Parathyroid adenoma (tissue), 2 donors: Measurements from ENCODE around the gene ABLIM2.

ENCODE experiments used
- H2AFZ ChIP-seq: fragments of 300-600 bp; sonication (generic); one replicate; pipeline ENCODE4 v1.7.0; 2017; ENCODE audit warnings: antibody characterized with exemption, mild to moderate bottlenecking
- H3K27ac ChIP-seq: fragments of 300-600 bp; sonication (generic); one replicate; pipeline ENCODE4 v1.7.0; 2017
- H3K27me3 ChIP-seq: fragments of 300-600 bp; sonication (generic); one replicate; pipeline ENCODE4 v1.7.0; 2017; ENCODE audit warnings: low read length; ENCODE audit not compliant: control insufficient read depth, insufficient read depth
- H3K36me3 ChIP-seq: fragments of 300-600 bp; sonication (generic); one replicate; pipeline ENCODE4 v1.7.0; 2017; ENCODE audit warnings: low read length; ENCODE audit not compliant: control insufficient read depth, insufficient read depth
- H3K4me1 ChIP-seq: fragments of 300-600 bp; sonication (generic); one replicate; pipeline ENCODE4 v1.7.0; 2017; ENCODE audit warnings: control low read depth
- H3K4me2 ChIP-seq: fragments of 300-600 bp; sonication (generic); one replicate; pipeline ENCODE4 v1.7.0; 2017; ENCODE audit warnings: low read length
- H3K4me3 ChIP-seq: fragments of 300-600 bp; sonication (generic); one replicate; pipeline ENCODE4 v1.7.0; 2017; ENCODE audit warnings: low read depth, low read length
- H3K79me2 ChIP-seq: fragments of 300-600 bp; sonication (generic); one replicate; pipeline ENCODE4 v1.7.0; 2017; ENCODE audit warnings: control low read depth
- H3K9ac ChIP-seq: fragments of 300-600 bp; sonication (generic); one replicate; pipeline ENCODE4 v1.7.0; 2017; ENCODE audit warnings: mild to moderate bottlenecking
- H3K9me3 ChIP-seq: fragments of 300-600 bp; sonication (generic); one replicate; pipeline ENCODE4 v1.7.0; 2017; ENCODE audit warnings: low read length; ENCODE audit not compliant: control insufficient read depth
- TF ChIP-seq, protein P1 (sequence below): fragments of 300-600 bp; sonication (generic); IDR thresholded peaks from one replicate; pipeline ENCODE4 v1.7.0; 2017; ENCODE audit warnings: antibody characterized with exemption, mild to moderate bottlenecking
- donor health status: primary hyperparathyroidism.

ABLIM2 gene

DNA sequence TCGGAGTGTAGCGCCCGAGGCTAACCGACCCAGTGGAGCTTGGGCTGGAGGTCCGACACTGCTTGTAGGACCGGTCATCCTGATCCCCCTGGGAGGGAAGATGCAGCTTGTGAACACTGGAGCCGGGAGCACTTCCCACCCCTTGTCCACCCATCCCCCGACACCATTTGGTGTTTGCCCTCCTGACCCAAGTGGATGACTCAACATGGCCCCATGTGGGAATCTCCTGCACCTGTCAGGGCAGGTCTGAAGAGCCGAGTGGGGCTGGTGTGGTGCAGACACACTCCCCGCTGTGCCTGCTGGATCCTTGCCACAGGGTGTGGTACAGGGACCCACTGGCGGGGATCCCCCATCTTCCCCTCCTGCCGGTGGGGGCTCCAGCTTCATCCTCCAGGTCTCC is 128.9 kb downstream of the ABLIM2 start:
- Histone ChIP-seq H3K4me2 (no peak overlapping the region), H3K4me1 (no peaks in the 10 kb centered on the region), H3K36me3 (no peaks in the 10 kb centered on the region), H3K9me3 (no peaks in the 10 kb centered on the region), H3K27ac (no peak overlapping the region), H3K27me3 (no peaks in the 10 kb centered on the region), H2AFZ (no peak overlapping the region), H3K9ac (no peak overlapping the region), H3K4me3 (no peak overlapping the region), H3K79me2 (no peaks in the 10 kb centered on the region)
- TF ChIP-seq, protein P1, sequence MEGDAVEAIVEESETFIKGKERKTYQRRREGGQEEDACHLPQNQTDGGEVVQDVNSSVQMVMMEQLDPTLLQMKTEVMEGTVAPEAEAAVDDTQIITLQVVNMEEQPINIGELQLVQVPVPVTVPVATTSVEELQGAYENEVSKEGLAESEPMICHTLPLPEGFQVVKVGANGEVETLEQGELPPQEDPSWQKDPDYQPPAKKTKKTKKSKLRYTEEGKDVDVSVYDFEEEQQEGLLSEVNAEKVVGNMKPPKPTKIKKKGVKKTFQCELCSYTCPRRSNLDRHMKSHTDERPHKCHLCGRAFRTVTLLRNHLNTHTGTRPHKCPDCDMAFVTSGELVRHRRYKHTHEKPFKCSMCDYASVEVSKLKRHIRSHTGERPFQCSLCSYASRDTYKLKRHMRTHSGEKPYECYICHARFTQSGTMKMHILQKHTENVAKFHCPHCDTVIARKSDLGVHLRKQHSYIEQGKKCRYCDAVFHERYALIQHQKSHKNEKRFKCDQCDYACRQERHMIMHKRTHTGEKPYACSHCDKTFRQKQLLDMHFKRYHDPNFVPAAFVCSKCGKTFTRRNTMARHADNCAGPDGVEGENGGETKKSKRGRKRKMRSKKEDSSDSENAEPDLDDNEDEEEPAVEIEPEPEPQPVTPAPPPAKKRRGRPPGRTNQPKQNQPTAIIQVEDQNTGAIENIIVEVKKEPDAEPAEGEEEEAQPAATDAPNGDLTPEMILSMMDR, result no peak

DNA sequence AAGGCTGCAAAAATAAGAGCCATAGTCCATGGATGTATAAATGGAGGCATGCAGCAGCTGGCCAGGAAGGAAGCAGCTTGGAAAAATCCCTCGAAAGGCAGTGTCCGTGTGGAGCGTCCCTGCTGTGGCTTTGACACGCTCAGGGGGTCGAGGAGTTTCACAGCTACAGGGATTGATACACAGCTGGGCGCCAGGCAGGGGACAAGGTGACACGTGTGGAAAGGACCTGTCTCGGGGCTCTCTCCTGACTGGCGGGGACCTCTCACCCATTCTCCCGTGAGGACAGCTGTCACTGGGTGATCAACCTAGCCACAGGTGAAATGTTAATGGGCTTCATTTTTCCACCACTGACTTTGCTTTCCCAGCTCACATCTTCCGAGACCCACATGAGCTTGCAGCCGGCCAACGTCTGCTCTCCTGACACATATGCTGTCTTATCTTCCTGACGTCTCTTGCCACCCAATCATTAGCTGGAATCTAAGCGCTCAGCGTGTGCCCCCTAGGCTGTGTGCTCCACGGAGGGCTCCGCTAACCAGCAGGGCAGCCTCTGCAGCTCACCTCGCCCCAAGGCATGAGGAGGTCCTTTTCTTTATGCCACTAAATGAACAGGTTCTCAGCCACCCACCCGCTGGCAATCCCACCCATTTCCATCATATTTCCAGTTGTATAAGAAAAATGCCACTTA is 129.6 kb downstream of the ABLIM2 start:
- Histone ChIP-seq H3K27me3 (no peaks in the 10 kb centered on the region), H3K9me3 (no peaks in the 10 kb centered on the region), H2AFZ (no peak overlapping the region), H3K36me3 (no peaks in the 10 kb centered on the region), H3K27ac (no peak overlapping the region), H3K9ac (no peak overlapping the region), H3K4me1 (no peaks in the 10 kb centered on the region), H3K4me2 (no peak overlapping the region), H3K4me3 (no peak overlapping the region), H3K79me2 (no peaks in the 10 kb centered on the region)
- TF ChIP-seq, protein P1, result no peak

DNA sequence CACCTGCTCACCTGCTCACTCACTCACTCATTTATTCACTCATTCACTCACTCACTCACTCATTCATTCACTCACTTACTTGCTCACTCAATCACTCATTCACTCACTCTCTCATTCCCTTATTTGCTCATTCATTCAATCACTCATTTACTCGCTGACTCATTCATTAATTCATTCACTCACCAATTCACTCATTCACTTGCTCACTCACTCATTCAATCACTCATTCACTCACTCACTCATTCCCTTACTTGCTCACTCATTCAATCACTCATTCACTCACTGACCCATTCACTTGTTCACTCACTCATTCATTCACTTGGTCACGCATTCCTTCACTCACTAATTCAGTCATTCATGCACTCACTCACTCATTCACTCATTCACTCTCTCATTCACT is 130.2 kb downstream of the ABLIM2 start:
- no peaks in the 10 kb centered on the region for H3K9me3 ChIP-seq
- H3K9ac ChIP-seq, result no peak overlapping the region
- no peaks in the 10 kb centered on the region for H3K4me1 ChIP-seq
- H3K4me2 ChIP-seq, result no peak overlapping the region
- no peak overlapping the region for H3K27ac ChIP-seq
- TF ChIP-seq, protein P1, result no peak
- H3K79me2 ChIP-seq, result no peaks in the 10 kb centered on the region
- H3K27me3 ChIP-seq, result no peaks in the 10 kb centered on the region
- no peaks in the 10 kb centered on the region for H3K36me3 ChIP-seq
- no peak overlapping the region for H2AFZ ChIP-seq
- H3K4me3 ChIP-seq, result no peak overlapping the region

DNA sequence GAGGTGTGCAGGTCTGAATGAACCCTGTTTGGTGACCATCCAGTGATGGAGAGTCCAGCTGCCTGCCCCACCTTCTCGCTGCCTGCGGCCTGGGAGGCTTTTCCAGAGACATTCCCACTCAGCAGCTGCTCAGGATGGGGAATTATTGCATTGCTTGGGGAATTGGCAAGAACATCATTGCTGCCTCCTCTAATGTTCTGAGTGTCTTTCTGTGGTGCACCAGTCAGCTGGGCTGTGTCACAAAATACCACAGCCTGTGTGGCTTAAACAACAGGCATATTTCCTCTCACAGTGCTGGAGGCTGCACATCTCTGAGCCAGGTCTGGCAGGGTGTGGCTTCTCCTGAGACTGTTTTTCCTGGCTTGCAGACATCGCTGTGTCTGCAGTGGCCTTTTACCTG is 132.2 kb downstream of the ABLIM2 start:
- TF ChIP-seq, protein P1, result no peak
- Histone ChIP-seq H3K4me2 (no peak overlapping the region), H3K9me3 (no peaks in the 10 kb centered on the region), H3K9ac (no peak overlapping the region), H3K27ac (no peak overlapping the region), H3K79me2 (no peaks in the 10 kb centered on the region), H3K27me3 (no peaks in the 10 kb centered on the region), H3K4me3 (no peak overlapping the region), H2AFZ (no peak overlapping the region), H3K36me3 (no peaks in the 10 kb centered on the region), H3K4me1 (no peaks in the 10 kb centered on the region)

DNA sequence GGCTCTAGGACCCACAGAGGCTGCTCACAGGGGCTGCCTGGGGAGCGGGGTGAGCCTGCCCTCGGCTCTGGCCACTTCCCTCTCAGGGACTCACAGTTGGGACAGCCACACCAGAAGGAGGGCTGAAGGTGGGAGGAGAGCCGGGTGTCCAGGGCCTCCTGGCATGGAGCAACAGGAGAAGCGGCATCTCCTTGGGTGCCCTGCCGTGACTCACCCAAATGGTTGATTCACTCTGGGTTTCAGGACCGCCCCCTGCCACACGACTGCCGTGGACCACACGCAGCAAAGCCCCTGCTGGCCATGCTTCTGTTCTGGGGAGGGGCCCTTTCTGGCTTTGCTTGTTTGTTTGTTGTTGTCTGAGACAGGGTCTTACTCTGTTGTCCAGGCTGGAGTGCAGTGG is 132.9 kb downstream of the ABLIM2 start:
- H3K4me1 ChIP-seq, result no peaks in the 10 kb centered on the region
- no peaks in the 10 kb centered on the region for H3K9me3 ChIP-seq
- H3K79me2 ChIP-seq, result no peaks in the 10 kb centered on the region
- no peak overlapping the region for H3K4me2 ChIP-seq
- H3K27ac ChIP-seq, result no peak overlapping the region
- TF ChIP-seq, protein P1, result no peak
- no peaks in the 10 kb centered on the region for H3K36me3 ChIP-seq
- H3K4me3 ChIP-seq, result no peak overlapping the region
- H3K27me3 ChIP-seq, result no peaks in the 10 kb centered on the region
- no peak overlapping the region for H3K9ac ChIP-seq
- no peak overlapping the region for H2AFZ ChIP-seq
